ENCODE results near the gene FAM177B.
"Not testable (repeated sequence)": the region's sequence is repeated elsewhere in the genome, so short reads cannot be mapped to it uniquely, and the experiment has no call there.

Gene FAM177B

GRCh38 chr1:222741630-222742457, 4.8 kb downstream of the FAM177B start:
- not testable (repeated sequence) for DNase-seq (ENCODE audit: low spot score)

DNA sequence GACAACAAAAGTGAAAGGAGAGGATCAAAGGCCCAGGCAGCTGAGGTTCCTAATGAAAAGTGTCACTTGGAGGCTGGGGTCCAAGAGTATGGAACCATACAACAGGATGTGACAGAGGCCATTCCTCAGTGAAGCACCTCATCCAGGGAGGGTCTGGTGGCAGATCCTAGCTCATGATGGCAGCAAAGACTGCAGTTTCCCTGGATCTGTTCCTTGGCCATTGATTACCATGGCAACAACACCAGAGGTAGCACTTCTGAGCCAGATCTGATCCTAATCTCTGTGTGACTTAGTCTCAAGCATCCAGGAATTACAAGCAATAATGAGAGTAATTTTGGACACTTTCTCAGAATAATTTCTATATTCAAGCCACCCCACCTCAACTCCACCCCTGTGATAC, 12.9 kb downstream of the FAM177B start:
- DNase-seq (ENCODE audit: low spot score): no peak

DNA sequence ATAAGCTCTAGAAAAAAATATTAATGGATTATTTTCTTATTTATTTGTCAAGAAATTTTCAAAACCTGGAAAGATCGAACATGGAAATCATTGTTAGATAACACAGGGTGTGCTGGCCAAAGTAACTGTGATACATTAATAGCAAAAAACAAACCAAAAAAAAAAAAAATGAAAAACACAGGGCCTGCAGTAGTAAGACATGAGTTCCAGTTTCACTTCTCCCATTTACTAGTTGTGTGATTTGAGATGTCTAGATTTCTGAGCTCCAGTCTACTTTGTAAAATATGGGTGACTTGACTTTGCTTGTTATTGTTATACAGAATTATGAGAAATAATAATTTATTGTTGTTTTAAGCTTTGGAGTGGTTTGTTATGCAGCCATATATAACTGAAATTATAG, 13.6 kb downstream of the FAM177B start:
- no peak for DNase-seq (ENCODE audit: low spot score)

DNA sequence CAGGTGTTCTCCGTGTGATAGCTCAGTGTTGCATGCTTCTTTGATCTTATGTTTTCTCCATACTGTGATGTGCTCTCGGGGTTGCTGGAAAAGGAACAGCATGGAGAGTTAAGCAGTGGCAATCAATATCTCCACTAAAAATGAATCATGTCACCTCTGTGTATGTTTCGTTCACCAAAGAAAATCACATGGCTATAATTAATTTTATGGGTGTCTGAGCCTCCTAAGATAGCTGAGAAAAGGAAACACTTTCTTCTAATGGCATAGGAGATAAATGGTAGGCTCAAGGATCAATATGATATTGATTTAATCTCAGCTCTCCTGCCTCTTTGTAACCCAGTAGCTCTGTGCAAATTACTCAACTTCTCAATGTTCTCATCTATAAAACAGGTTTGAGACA, 14.3 kb downstream of the FAM177B start:
- DNase-seq (ENCODE audit: low spot score): no peak

DNA sequence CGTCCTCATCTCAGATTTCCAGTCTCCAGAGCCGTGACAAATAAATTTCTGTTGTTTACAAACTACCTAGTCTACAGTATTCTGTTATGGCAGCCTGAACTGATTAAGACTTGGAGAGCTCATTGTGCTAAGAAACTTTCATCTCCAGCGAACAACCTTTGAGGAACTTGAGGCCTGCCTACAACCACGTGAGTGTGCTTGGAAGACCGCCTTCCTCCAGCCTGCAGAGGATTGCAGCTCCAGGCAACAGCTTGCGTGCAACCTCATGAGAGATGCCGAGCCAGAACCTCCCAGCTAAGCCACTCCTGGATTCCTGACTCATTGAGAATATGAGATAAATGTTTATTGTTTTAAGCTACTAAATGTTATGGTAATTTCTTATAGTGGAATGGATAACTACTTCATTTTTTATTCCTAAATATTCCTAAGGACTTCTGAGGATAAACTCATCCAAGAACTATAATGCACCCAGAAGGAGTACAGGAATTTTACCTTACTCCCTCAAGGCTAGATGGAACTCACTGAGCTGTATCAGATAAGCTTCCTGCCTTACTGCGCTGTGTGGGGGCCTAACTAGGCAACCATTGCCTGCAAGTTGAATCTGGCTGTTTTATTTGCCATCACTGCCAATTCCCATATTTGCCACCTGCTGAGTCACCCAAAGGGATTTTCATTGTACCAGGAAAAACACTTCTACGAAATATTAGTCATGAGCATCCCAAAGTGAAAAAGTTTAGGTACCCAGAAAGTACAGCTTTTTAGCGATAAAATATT, 17.6 kb downstream of the FAM177B start:
- DNase-seq (ENCODE audit: low spot score): peak; percentile 67

GRCh38 chr1:222757646-222758268, 20.8 kb downstream of the FAM177B start:
- DNase-seq (ENCODE audit: low spot score): no peak

GRCh38 chr1:222759451-222760035, 22.5 kb downstream of the FAM177B start:
- no peak for DNase-seq (ENCODE audit: low spot score)

DNA sequence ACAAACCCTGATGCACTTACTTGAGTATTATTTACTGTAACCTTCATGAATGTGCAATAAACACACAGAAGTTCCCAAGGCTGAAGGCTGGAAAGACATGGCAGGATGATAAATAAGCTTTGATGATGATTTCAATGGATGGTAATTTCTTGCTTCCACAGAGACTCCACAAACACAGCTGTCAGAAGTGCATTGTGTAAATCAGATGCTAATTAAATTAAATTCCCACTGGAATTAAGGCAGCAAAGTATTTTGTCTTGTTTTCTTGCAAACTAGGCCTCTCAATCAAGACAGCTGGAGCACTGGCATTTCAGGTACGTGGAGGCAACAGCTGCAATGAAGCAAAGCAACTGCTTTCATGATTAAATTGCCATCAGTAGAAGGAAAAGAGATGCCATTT, 24.1 kb downstream of the FAM177B start:
- no peak for DNase-seq (ENCODE audit: low spot score)

DNA sequence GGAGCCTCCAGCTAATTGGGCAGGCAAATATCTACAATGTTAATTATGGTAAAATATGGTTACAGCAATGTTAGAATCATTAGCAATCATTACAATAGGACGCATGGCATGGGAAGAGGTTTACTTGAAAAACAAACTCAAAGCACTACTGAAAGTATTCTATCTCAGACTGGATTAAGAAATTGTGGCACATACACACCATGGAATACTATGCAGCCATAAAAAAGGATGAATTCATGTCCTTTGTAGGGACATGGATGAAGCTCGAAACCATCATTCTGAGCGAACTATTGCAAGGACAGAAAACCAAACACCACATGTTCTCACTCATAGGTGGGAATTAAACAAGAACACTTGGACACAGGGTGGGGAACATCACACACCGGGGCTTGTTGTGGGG, 25.2 kb downstream of the FAM177B start:
- not testable (repeated sequence) for DNase-seq (ENCODE audit: low spot score)

- no peak for DNase-seq (ENCODE audit: low spot score)
Observed at GRCh38 chr1:222767152-222767571, 30.2 kb downstream of the FAM177B start.

GRCh38 chr1:222768592-222768991, 31.6 kb downstream of the FAM177B start:
- no peak for DNase-seq (ENCODE audit: low spot score)

- DNase-seq (ENCODE audit: low spot score): no peak
Observed at GRCh38 chr1:222769181-222769580, 32.2 kb downstream of the FAM177B start.

DNA sequence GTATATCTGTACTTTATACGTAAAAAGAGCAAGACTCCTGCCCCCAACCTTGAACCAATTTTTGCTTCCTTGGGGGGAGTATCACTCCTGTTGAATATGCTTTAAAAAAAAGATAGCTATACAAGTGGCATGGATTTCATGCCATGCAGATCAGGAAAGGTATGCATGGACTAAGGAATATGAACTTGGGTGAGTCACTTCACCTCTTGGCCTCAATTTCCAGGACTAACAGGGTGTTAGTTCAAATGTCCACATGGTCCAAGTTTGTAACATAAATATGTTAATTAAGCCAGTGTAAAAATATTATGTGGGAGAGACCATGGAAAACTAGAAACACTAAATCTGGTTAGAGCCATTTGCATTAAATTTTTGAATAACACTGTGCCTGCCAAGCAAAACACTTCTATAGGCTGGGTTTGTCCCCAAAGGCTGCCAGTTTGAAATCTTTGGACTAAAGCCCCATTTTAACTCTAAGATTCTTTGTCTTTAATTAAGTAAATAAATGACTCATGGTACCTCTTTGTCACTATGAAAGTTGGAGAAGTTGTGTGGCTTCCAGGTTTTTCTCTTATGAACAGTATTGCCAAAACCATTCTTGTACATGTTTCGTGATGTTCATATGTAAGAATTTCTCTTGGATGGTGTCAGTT, 33.1 kb downstream of the FAM177B start:
- no peak for DNase-seq (ENCODE audit: low spot score)

- DNase-seq (ENCODE audit: low spot score): no peak
Observed at GRCh38 chr1:222772996-222773379, 36.0 kb downstream of the FAM177B start.

- DNase-seq (ENCODE audit: low spot score): no peak
Observed at GRCh38 chr1:222777463-222777862, 40.5 kb downstream of the FAM177B start.

GRCh38 chr1:222777977-222778376, 41.0 kb downstream of the FAM177B start:
- no peak for DNase-seq (ENCODE audit: low spot score)

GRCh38 chr1:222781251-222781650, 44.2 kb downstream of the FAM177B start:
- DNase-seq (ENCODE audit: low spot score): no peak

DNA sequence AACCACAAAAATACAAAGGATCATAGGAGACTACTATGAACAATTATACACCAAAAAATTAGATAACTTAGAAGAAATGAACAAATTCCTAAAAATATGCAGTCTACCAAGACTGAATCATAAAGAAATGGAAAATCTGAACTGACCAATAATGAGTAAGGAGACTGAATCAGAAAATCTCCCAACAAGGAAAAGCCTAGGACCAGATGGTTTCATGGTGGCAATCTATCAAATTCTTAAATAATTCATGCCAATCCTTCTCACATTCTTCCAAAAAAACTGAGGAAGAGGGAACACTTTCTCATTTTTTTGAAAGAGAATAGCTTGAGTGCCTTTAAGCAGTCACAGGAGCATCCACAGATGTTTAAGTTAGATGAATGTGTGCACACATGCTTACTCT, 46.0 kb downstream of the FAM177B start:
- no peak for DNase-seq (ENCODE audit: low spot score)

- no peak for DNase-seq (ENCODE audit: low spot score)
Observed at GRCh38 chr1:222784371-222784770, 47.4 kb downstream of the FAM177B start.

DNA sequence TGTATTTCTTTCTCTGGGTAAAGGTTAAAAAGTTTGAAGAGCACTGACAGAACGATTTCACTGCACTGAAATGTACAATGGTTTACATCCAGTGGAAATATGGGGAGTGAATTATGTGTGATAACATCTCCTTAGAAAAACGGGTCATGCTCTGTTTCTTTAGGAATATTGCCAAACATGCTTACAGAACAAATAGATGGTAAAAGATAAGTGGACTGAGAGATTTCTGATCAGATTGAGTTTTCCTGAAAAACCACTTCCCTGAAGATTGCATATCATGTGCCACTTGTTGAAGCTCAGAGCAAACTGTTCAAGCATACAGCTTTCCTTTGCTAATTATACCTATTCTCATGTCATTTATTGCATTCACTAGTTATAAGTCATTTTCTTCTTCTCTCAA, 47.9 kb downstream of the FAM177B start:
- no peak for DNase-seq (ENCODE audit: low spot score)

- DNase-seq (ENCODE audit: low spot score): no peak
Observed at GRCh38 chr1:222785529-222785928, 48.5 kb downstream of the FAM177B start.

DNA sequence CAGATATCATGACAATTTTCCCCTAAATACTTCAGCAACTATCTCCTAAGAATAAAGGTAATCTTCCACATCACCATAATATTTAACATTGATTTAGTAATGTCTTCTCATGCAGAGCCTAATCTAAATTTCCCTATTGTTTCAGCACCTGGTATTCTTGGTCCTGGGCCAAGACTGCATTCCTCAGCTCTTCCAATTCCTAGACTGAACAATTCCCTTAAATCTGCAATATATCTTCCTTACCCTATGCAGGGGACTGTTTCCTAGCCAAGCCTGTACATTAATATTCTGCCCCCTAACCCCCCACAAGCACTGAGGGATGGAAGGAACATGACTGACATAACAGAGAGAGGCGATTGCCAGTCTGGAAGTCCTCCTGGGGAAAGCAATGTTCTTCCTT, 49.1 kb downstream of the FAM177B start:
- DNase-seq (ENCODE audit: low spot score): no peak

Measured in hepatic stellate cell (primary cell).